ENCODE measurements around the gene LIMS2.

Gene LIMS2

DNA sequence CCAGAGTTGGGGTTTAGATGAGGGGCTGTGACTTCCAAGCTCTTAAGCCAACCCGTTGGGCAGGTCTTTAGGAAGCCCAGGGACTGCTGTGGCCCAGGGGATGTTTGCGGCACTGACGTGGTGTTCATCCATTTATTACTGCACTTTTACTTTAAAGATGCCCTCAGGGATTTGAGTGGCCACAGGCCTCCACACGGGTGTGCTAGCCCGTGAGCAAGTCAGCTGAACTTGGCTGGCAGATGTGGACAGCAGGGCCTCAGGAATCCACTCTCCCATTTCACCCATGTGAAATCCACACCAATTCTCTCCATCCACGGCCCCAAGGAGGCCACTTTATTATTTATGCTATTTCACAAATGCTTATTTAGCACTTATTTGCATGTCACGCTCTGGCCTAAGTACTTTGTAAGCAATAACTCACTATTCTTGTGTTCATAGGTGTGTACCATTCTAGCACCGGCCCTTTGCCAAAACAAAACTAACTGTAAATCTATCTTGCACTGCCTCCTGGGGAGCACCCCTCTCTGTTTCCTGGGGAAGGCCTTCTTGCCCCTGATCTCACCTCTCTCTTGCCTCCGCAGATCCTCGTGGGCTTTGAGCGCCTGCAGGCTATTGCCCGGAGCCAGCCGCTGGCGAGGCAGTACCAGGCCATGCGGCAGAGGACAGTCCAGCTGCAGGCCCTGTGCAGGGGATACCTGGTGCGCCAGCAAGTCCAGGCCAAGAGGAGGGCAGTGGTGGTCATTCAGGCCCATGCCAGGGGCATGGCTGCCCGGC is 68.5 kb downstream of the LIMS2 start:
- no peak for DNase-seq (ENCODE audit: low spot score)
- TF ChIP-seq, protein P1, sequence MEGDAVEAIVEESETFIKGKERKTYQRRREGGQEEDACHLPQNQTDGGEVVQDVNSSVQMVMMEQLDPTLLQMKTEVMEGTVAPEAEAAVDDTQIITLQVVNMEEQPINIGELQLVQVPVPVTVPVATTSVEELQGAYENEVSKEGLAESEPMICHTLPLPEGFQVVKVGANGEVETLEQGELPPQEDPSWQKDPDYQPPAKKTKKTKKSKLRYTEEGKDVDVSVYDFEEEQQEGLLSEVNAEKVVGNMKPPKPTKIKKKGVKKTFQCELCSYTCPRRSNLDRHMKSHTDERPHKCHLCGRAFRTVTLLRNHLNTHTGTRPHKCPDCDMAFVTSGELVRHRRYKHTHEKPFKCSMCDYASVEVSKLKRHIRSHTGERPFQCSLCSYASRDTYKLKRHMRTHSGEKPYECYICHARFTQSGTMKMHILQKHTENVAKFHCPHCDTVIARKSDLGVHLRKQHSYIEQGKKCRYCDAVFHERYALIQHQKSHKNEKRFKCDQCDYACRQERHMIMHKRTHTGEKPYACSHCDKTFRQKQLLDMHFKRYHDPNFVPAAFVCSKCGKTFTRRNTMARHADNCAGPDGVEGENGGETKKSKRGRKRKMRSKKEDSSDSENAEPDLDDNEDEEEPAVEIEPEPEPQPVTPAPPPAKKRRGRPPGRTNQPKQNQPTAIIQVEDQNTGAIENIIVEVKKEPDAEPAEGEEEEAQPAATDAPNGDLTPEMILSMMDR (IDR thresholded peaks at IDR 0.05; ENCODE audit: extremely low read depth, missing control alignments): no peak

- TF ChIP-seq, protein P1 (IDR thresholded peaks at IDR 0.05; ENCODE audit: extremely low read depth, missing control alignments): no peak
- no peak for DNase-seq (ENCODE audit: low spot score)
These were observed 69.6 kb downstream of the LIMS2 start for GRCh38 chr2:127605691-127606263.

- TF ChIP-seq, protein P1 (IDR thresholded peaks at IDR 0.05; ENCODE audit: extremely low read depth, missing control alignments): no peak
- DNase-seq (ENCODE audit: low spot score): no peak
These were observed 70.3 kb downstream of the LIMS2 start for GRCh38 chr2:127604986-127605385.

GRCh38 chr2:127599211-127599610 is 76.1 kb downstream of the LIMS2 start:
- TF ChIP-seq, protein P1 (IDR thresholded peaks at IDR 0.05; ENCODE audit: extremely low read depth, missing control alignments): no peak

DNA sequence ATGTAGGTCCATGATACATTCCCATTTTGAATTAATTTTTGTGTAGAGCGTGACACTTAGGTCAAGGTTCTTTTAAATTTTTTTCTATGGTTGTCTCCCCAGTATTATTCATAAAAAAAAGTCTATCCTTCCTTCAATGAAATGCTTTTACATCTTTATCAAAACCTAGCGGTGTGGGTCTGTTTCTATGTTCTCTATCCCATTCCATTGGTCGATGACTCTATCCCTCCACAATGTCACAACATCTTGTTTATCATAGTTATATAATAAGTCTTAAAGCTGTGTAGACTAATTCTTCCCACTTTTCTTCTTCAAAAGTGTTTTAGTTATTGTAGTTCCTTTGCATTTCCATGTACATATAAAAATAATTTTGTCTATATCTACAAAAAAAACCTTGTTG is 76.6 kb downstream of the LIMS2 start:
- TF ChIP-seq, protein P1 (IDR thresholded peaks at IDR 0.05; ENCODE audit: extremely low read depth, missing control alignments): no peak
- no peak for DNase-seq (ENCODE audit: low spot score)

More at GRCh38 chr2:127599211-127599610, 76.1 kb downstream of the LIMS2 start:
- DNase-seq (ENCODE audit: low spot score): no peak

DNA sequence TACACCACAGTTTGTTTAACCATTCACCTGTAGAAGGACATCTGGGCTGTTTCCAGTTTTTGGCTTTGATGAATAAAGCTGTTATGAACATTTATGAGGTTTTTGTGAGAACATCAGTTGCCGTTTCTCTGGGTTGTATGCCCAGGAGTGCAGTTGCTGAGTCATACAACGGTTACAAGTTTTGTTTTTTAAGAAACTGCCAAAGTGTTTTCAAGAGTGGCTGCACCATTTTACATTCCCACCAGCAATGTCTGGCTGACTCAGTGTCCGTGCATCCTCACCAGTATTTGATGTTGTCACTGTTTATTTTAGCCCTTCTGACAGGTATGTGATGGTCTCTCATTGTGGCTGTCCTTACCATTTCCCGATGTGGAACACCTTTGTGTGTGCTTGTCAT is 77.3 kb downstream of the LIMS2 start:
- no peak for DNase-seq (ENCODE audit: low spot score)
- TF ChIP-seq, protein P1 (IDR thresholded peaks at IDR 0.05; ENCODE audit: extremely low read depth, missing control alignments): no peak
